GM12865 (cell line): Measurements from ENCODE around the gene GPC6.

Experiments
- DNase-seq: peaks from one replicate; pipeline ENCODE4 v3.0.0; 2010; ENCODE audit warnings: low read depth
- H3K4me3 ChIP-seq: 2 replicates; pipeline ENCODE4 v1.5.1; 2011; ENCODE audit warnings: mild to moderate bottlenecking, low read depth, low read length, control low read depth
- TF ChIP-seq, protein P1 (sequence below): IDR thresholded peaks from 2 replicates; pipeline ENCODE4 v1.5.1; 2011; ENCODE audit warnings: low read length, control low read depth, low read depth, inconsistent platforms; ENCODE audit not compliant: insufficient read depth; ENCODE audit errors: missing control alignments

Gene GPC6

DNA sequence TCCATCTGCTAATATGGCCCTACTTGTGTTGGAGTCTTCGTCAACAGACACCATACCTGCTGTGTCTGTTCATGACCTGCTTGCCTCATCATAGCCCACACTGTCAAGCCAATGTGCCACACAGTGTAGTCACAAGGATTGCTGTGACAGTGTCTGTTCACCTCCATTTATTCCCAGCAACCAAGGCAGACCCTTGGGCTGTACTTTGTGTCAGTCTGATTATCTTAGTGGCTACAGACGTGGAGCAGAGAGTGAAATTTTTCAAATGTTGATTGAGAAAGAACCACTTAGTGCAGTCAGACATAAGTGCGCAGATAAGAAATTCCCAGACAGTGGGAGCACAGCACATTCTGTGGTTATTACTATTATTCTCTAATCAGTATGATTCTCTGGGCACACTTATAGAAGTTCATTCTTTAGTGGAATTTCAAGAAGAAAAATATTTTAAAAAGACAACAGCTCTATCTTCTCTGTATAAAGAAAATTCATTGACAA is 184.6 kb downstream of the GPC6 start:
- no peak for DNase-seq
- TF ChIP-seq, protein P1, sequence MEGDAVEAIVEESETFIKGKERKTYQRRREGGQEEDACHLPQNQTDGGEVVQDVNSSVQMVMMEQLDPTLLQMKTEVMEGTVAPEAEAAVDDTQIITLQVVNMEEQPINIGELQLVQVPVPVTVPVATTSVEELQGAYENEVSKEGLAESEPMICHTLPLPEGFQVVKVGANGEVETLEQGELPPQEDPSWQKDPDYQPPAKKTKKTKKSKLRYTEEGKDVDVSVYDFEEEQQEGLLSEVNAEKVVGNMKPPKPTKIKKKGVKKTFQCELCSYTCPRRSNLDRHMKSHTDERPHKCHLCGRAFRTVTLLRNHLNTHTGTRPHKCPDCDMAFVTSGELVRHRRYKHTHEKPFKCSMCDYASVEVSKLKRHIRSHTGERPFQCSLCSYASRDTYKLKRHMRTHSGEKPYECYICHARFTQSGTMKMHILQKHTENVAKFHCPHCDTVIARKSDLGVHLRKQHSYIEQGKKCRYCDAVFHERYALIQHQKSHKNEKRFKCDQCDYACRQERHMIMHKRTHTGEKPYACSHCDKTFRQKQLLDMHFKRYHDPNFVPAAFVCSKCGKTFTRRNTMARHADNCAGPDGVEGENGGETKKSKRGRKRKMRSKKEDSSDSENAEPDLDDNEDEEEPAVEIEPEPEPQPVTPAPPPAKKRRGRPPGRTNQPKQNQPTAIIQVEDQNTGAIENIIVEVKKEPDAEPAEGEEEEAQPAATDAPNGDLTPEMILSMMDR: no peak
- no peak overlapping the region for H3K4me3 ChIP-seq

DNA sequence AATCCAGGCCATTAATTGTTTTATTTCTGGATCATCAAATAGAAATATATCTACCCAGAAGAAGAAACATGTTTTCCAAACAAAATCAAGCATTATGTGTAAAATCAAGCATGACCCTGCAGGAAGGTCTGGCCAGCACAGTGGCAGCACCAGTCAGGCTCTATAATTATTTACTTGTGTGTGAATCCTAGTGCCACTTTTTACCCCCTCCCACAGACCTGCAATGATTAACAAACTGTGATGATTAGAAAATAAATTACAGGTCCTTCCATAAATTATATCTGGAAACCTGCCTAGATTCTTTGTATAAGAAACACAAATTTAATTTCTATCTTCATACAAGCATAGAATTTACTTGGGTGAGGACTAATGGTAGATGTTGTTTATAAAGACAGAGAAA is 186.1 kb downstream of the GPC6 start:
- no peak for DNase-seq
- TF ChIP-seq, protein P1: no peak

DNA sequence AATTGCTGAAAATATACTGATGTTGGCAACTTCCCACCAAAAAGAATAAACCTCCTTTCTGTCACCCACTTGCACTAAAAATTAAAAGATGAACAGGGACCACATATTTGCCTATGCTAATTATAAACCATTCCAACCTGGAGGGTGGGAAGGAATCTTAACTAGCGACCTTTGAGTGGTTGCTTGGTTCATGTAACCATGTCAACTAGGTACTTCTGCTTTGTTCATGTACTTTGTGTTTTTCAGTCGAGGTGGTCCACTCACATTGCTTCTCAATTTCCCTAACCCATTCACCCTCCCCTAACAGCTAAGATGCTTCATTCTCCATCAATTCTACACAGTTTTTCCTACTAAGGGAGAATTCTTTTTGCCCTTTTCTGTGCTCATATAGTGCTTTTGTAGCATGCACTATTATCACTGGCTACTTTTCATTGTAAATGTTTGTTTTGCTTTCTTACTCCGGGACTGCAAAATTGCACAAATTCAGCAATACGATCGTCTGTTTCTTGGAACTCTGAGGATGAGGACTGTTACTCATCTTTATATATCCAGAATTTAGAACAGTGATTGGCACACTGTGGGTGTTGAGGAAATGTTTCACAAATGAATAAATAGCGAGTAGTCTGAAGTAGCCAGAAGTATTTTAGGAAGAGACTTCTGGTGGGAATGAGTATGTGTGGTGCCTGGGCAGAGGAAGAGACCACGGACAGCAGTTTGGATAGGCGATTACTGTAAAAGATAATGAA is 187.5 kb downstream of the GPC6 start:
- no peak overlapping the region for H3K4me3 ChIP-seq
- TF ChIP-seq, protein P1: no peak
- DNase-seq: no peak

More for the DNA sequence above, 186.1 kb downstream of the GPC6 start:
- no peak overlapping the region for H3K4me3 ChIP-seq

DNA sequence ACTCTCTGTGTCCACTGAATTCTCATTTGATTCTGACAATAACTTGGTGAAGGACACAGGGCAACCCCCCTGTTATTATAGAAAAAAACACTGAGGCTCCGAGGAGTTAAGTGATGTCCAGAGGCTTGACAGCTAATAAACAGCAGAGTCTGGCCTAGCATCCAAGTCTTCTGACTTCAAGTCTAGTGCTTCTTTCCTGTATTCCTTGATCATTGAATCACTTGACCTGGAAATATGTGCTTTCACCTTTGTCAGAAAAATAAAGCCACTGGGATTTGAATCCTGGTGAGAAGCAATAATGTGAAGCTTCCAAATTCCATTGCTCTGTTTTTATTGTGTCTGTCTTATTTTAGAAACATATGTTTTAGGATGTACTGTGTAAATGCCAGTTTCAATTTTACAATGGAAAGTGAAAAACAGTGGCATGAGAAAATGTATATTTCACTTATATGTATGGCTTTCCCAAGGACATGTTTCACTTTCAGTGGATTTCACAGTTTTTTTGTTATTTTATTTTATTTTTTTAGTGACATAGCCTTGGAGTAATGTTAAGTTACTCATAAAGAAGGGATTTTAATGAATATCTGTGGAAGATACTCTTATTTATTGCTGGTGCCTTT is 190.2 kb downstream of the GPC6 start:
- DNase-seq: no peak
- H3K4me3 ChIP-seq: no peak overlapping the region

DNA sequence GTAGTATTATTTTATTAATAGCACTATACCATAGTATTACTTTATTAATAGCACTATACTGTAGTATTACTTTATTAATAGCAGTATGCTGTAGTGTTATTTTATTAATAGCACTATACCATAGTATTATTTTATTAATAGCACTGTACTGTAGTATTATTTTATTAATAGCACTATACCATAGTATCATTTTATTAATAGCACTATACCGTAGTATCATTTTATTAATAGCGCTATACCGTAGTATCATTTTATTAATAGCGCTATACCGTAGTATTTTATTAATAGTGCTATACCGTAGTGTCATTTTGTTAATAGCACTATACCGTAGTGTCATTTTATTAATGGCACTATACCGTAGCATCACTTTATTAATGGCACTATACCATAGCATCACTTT is 191.8 kb downstream of the GPC6 start:
- TF ChIP-seq, protein P1: no peak
- DNase-seq: no peak
- H3K4me3 ChIP-seq: no peak overlapping the region

More for the DNA sequence above, 190.2 kb downstream of the GPC6 start:
- TF ChIP-seq, protein P1: no peak

DNA sequence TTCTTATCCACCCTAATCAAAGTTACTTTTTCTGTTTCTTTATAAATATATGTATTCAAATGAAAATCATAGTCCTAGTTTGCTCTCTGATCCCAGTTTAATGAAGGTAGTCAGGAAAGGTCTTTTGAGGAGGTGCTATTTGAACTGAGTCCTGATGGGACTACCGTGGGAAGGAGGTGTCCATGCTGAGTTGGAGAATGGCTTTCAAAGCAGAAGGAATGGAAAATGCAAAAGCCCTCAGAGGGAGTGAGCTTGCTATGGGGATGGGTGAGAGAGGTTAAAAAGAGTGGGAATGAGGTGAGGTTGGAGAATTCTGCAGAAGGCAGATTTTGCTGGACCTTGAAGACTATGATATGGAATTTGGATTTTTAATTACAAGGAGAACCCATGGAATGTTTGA is 193.6 kb downstream of the GPC6 start:
- H3K4me3 ChIP-seq: no peak overlapping the region
- no peak for DNase-seq
- TF ChIP-seq, protein P1: no peak
